Skeletal muscle cell (primary cell): Measurements from ENCODE around the gene CCDC85B.
"Not testable (repeated sequence)": the region's sequence is repeated elsewhere in the genome, so short reads cannot be mapped to it uniquely, and the experiment has no call there.

Experiments
- DNase-seq: peaks from one replicate; pipeline ENCODE4 v3.0.0-alpha.2; 2010; ENCODE audit warnings: low read depth
- H3K4me3 ChIP-seq: 2 replicates; pipeline ENCODE4 v1.5.1; 2011; ENCODE audit warnings: low read depth, mild to moderate bottlenecking, control low read depth, low read length, moderate library complexity

The CCDC85B gene

DNA sequence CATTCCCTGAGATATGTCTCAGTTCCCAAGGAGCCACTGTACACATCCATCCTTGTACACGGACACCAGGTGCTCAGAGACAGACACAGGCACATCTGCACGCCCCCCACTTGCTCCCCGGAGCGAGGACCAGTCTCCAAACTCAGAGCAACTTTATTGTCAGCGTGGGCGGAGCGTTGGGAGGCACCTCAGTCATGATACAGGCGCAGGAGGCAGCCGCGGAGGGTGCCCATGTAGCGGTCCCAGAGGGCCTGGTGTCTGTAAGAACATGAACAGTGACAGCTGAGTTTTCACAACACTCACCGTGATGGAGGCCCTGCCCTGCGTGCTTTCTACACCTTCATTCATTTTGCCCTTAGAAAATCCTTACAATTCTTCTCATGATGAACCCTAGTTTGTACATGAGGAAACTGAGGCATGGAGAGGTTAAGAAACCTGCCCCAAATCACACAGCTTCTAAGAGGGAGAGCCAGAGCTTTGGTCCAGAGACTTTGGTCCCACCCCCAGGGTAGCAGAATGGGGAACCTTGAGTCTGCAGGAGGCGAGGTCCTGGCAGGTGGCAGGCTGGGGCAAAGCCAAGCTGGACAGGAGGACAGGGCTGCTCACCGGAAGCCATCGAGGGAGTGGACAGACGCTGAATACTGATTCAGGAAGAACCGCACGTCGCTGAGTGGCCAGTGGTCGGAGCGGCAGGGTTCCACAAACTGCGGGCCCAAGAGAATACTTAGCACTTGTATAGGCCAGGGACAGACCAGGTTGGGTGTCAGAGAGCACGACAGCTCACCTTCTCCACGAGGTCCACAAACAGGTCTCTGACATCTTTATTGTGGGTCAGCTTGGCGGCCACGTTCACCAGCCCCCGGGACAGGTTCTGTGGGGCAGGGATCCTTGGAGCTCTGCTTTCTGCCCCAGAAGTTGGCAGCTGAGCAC is 6.4 kb upstream of the CCDC85B start:
- DNase-seq: no peak
- H3K4me3 ChIP-seq: no peak overlapping the region

DNA sequence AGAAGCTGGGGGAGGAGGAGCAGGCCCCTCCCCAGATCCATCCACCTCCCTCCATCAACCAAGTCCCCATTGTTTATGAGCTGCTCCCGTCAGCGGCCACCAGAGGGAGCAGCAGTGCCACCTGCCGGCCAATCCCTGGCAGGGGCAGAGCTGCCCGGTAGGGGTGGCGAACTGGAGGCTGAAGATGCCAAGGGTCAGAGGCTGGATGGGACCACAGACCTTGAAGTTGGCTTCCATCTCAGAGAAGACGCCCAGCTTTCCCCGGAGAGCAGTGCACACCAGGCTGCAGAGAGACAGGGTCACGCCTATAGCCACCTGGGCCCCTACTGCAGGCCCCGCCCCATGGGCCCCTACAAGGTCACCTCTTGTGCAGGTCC is 5.8 kb upstream of the CCDC85B start:
- DNase-seq: no peak

DNA sequence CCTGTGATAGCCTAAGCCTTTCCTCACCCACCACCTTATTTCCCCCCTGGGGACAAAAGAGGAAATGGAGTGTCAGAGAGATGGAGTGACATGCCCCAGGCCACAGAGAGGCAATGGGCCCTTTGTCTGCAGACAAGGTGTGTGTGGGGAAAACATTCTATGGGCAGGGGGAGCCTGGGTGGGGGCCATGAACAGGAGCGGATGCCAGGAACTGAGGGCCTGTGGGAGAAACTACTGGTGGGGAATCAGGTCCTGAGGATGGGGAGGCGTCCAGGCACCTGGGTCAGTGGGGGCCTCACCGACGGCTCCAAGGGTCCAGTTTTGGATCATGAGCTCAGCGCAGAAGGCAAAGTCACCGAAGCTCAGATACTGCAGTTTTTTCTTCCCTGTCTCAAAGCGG is 5.2 kb upstream of the CCDC85B start:
- H3K4me3 ChIP-seq: no peak overlapping the region
- DNase-seq: no peak

More for the DNA sequence above, 5.8 kb upstream of the CCDC85B start:
- no peak overlapping the region for H3K4me3 ChIP-seq

DNA sequence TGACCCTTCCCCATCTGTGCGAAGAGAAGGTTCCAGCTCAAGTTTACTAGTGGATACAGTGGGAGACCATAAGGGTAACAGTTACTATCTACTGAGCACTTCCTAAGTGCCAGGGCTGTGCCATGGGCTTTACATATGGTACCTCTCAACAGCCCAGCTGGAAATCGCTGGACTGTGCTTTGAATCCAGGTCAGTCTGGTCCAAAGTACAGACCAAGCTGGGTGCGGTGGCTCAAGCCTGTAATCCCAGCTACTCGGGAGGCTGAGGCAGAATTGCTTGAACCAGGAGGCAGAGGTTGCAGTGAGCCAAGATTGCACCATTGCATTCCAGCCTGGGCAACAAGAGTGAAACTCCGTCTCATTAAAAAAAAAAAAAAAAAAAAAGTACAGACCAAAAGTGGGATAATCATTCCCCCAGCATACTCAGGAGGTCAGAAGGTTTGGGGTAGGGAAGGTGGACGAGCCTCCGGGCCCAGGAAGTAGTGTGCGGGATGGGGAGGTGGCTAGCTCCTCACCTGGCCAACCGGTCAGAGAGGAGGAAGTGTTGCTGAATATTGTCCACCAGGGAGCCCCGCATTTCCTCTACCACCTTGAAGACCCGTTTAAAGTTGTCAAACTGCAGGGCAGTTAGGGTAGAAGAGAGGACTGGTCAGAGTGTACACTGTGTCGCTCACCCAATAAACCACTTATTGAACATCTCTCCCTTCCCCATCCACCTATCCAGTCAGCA is 4.5 kb upstream of the CCDC85B start:
- H3K4me3 ChIP-seq: no peak overlapping the region
- no peak for DNase-seq

DNA sequence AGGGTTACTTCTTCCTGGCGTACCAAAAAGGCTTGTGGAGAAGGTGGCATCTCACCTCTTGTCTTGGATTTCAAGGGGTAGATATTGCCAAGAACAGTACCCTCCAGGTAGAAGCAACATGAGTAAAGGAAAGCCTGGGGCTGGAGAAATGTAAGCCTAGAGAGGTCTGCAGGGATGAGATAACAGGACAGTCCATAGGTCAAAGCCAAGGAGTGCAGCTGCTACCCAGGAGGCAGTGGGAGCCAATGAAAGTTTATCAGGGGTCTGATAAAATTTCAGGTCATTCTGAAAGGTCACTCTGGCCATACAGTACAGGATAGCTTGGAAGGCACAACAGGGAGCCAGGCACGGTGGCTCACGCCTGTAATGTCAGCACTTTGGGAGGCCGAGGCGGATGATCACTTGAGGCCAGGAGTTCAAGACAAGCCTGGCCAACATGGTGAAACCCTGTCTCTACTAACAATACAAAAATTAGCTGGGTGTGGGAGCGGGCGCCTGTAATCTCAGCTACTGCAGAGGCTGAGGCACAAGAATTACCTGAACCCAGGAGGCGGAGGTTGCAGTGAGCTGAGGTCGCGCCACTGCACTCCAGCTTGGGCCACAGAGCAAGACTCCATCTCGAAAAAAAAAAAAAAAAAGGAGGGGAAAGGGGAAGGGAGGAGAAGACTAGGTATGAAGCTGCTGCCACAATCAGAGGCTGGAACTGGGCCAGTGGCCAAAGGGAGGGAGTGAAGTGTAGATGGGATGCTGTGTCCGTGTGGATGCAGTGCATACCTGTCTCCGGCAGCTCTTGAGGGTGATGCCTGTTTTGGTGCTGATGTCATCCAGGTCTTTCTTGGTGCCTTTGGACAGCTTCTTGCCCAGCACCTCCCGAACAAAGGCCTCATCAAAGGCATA is 3.4 kb upstream of the CCDC85B start:
- no peak for DNase-seq
- H3K4me3 ChIP-seq: peak overlapping the region; percentile 83

DNA sequence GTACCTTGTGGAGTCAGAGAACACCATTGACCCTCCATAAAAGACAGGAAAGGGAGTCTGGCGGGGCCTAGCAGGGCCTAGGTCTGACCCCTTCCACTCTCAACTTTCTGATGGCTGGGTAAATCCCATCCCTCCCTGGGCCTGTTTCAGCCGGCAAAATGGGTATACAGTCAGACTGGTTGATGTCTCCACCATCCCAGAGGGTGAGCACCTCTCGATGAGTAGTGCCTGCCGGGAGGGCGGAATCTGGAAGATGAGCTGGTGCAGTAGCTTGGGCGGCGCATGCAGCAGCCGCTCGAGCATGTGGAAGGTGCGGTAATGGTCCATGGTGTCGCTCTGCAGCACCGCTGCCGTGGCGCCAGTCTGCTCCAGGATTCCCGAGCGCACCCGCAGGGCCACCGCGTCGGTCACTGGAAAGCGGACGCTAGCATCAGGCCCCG is 2.7 kb upstream of the CCDC85B start:
- H3K4me3 ChIP-seq: peak overlapping the region; percentile 83
- DNase-seq: no peak

DNA sequence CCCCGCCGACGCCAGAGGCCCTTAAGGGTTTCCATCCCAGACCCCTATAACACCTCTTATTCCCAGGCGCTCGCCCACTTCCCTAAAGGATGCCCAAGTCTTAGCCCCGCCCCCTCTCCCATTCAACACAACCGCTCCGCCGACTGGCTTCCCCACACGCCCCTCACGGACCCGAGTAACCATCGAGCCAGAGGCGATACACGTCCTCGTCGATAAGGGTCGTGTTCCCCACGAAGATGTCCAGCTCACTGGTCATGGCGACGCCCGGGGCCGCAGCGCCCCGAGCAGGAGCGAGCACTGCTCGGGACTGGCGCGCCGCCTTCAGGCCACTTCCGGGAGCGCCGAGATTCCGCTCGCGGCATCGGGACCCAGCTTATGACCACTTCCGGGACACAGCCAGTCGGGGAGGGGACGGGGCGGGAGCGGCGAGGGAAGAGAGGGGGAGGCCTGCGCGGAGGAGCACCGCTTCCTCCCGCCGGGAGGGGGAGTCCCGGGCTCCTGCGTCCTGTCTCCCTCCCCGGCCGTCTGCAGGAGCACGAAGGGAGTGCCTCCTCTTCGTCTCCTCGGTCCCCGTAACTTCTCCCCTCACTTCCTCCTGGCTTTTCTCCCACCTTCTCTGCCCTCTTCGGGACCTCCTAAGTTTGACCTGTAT is 2.2 kb upstream of the CCDC85B start, which contains the start of gene FIBP:
FIBP (minus strand) TSS at position 309 of the 652 bp plus-strand sequence; CDS start at position 256, 53 bp downstream.
- H3K4me3 ChIP-seq: peak within 1 kb of the TSS; percentile 83
- peak; percentile 90 for DNase-seq

DNA sequence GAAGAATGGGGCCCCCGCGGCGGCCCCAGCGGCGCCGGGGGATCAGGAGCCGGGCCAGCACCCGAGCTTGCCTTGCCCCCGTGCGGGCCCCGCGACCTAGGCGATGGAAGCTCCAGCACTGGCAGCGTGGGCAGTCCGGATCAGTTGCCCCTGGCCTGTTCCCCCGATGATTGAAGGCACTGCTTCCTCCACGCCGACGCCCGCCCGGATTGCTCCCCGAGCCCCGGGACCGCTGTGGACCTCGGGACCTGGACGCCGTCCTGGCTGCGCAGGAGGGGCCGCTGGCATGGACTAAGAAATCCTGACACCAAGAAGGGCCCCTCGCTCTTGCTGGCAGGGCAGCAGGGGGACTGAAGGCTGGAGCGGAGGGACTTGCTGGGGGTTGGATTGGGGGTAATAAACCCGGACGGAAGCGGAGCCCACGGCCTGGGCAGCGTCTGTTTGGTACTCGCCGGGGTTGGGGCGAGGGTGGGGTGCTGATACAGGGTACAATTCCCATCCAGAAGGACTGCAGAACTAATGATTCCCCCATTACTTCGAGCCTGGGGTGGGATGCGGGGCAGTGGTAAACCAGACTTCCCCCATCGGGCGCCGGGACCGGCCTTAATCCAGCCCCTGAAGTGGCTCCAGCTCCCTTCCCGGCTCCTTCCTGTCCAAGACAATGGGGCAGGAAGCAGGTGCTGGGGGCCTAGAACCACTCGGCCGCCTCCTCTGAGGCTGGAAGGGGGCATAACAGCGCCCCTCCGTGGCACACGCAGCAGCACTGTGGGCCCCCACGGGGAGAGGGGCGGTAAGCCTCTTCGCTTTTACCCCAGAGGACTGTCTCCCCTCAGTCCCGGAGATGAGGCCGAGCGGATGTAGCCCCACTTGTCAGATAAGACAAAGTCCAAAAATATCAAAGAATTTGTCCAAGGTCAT is 1.0 kb downstream of the CCDC85B start:
- H3K4me3 ChIP-seq: peak overlapping the region; percentile 62
- no peak for DNase-seq

DNA sequence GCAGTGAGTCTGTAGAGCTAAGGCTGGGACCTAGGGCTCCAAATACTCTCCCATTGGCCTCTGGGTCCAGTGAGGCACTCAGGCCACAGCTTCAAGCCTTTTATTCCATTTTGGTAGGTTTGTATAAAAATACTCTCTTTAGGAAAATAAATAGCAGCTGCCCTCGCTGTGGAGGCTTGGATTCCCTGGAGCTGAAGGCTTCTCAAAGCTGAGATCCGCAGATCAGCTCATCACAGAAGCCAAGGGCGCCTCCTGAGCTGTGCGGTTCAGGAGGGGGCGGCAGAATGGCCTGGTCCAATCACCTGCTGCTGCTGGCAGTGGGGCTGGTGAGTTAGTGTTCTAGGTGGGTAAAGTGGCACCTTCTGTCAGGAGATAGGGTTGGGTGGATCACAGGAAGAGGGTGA is 1.7 kb downstream of the CCDC85B start:
- peak overlapping the region; percentile 62 for H3K4me3 ChIP-seq
- not testable (repeated sequence) for DNase-seq

DNA sequence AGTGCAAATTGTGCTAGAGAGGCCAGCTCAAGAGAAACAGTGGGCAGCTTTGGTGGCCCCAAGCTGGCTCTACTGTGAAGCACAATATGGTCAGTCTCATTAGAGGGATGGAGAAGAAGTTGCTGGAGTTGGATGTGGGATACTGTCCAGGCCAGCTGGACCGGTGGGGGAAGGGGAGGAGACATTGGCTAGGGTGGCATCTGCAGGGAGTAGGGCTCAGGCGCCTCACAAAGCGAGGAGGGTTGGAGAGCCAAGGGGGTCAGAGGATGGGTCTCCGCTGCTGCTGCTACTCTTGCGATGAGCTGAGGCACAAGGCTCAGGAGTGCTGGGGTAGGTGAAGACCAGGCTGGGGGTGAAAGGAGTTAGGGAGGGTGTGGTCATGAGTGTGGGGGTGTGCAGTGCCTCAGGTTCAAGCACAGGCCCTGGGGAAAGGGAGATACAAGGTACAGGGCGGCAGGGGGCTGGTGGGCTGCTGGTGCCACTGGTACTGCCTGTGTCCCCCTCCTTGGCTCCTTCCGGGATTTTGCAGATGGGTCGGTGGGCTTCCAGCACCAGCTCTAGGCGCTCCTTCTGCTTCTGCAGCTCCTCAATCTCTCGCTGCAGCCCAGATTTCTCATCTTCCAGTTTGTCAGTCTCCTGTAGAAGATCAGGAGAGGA is 2.3 kb downstream of the CCDC85B start:
- DNase-seq: no peak
- no peak overlapping the region for H3K4me3 ChIP-seq

DNA sequence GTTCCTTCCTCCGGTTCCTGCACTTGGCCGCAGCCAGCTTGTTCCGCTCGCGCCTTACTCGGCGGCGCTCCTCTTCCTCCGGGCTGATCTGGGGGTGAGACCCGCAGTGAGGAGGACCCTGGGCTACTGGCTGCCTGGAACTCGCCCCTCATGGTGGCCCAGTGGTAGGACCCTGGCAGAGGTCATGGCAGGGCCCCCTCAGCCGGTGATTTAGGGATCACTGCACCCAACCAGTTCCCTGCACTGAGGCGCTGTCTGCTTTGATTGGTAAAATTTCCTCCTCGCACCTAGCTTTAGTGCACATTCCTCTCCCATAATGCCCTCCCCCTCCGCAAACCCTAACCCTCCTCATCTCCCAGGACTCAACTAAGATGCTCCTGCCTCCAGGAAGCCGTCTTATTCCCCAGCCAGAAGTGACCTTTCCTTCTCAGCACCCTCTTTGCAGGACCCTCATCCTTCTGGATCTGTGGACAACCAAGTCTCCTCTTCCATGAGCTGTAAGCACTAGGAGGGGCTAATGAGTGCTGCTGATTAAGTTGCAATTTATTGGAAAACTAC is 3.6 kb downstream of the CCDC85B start:
- no peak for DNase-seq
- no peak overlapping the region for H3K4me3 ChIP-seq

DNA sequence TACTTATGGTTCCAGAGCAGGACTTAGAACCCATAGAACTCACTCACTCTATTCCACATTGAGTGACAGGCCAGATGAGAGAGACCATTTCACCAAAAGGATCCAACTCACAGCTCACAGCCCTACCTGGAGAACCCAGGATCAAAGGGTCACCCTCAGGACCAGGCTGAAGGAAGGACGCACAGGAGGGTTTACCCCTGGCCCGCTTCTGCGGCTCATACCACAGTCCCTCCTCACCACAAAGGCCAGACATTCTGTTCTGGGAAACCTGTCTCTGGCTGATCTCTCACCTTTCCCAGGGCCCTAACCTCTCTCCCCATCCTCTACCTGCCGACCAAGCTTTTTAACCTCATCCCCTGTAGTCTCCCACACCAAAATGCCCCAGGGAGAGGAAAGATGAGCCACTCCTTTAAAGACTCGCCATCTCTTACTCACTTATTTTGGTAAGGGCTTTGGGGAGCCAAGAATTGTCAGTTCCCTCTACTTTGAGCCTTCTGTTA is 5.1 kb downstream of the CCDC85B start:
- DNase-seq: no peak
- no peak overlapping the region for H3K4me3 ChIP-seq

DNA sequence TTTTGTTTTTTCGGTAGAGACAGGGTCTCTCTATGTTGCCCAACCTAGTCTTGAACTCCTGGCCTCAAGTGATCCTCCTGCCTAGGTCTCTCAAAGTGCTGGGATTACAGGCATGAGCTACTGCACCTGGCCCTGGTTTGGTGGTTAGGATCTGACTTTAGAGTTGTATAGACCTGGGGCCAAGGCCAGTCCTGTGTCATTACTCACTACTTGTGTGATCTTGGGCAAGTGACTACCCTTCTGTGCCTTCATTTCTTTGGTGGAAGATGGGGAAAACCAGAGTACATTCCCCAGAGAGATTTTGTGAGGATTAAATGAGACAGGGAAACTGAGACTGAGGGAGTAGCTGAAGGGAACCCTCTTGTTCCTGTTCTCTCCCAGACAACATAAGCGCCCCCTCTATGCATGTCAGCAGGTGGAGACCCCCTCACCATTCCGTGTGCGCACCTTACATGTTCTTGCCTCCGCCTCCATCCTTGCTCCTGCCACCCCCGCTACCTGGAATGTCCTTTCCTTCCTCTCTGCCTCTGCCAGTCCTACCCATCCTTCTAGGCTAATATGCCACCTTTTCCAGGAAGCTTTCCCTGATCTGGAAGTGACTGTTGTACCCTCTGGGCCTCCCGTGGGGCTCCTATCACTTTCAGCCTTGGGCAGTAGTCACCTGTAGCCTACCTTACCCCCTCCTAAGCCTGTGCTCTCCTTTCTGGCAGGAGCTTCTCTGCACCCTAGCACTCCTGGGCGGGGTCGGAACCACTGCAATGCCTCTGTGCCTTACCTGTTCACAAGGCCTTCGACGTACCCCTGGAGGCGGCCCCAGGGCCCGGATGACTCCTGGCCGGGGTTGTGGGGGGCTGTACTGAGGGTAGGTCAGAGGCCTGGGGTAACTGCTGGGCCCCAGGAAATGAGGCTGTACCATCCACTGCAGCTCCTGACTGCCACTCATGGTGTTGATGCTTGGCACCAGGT is 5.8 kb downstream of the CCDC85B start:
- peak overlapping the region; percentile 9 for H3K4me3 ChIP-seq
- DNase-seq: no peak

DNA sequence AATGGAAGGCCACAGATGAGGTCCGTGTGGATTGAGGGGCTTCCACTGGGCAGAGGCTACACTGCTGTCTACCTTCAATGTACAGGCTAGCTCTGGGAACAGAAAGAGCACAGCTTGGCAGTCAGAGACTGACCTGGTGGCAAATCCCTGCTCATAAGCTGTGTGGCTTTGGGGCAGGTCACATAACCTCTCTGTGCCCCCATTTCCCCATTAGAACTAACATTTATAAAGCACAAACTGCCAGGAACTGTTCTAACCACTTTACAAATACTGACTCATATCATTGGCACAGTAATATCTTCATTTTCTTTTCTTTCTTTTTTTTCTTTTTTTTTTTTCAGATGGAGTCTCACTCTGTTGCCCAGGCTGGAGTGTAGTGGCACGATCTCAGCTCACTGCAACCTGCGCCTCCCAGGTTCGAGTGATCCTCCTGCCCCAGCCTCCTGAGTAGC is 6.6 kb downstream of the CCDC85B start:
- DNase-seq: no peak
- peak overlapping the region; percentile 9 for H3K4me3 ChIP-seq

DNA sequence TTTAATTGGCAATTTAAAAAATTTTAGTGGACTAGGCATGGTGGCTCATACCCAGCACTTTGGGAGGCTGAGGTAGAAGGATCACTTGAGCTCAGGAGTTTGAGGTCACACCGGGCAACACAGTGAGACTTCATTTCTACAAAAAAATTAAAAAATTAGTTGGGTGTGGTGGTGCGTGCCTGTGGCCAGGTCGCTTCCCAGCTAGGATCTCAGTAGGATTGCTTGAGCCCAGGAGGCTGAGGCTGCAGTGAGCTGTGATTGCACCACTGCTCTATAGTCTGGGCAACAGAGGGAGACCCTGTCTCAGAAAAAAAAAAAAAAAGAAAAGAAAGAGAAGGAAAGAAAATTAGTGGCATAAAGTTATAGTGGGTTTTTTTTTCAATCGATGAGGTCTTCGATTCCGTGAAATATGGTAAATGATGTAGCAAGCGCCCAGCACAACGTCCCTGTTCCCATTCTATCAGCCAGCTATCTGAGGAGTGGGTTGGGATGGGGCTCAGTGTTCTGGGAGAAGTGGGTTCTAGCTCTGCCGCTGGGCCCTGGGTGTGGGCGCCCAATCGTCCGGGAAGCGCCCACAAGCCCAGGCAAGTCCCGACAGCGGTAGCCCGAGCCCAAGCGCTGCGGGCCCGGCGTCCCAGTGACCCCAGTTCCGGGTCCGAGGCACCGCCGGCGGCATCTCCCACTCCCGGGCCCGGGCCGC is 8.3 kb downstream of the CCDC85B start:
- H3K4me3 ChIP-seq: peak overlapping the region; percentile 85
- DNase-seq: no peak
